Ascending aorta (tissue), 2 donors: ENCODE measurements around the gene JAG2. TPM values are rescaled to one million over a fixed set of nuclear protein-coding genes. Genes with fewer than 3 reads are reported as not detected.

Experiments
- DNase-seq, 2 donors: peaks; one replicate each; pipeline ENCODE4 v3.0.0-alpha.2; 2019; ENCODE audit warnings: low spot score in 2 of 2
- H3K27ac ChIP-seq, 2 donors: fragments of 200-600 bp; sonication (generic); one replicate each; pipeline ENCODE4 v1.5.1; 2016 to 2017; ENCODE audit warnings: mild to moderate bottlenecking in 1 of 2
- H3K27me3 ChIP-seq: fragments of 200-600 bp; sonication (generic); one replicate; pipeline ENCODE4 v1.5.1; 2017
- H3K36me3 ChIP-seq, 2 donors: fragments of 200-600 bp; sonication (generic); one replicate each; pipeline ENCODE4 v1.5.1; 2016
- H3K4me1 ChIP-seq, 2 donors: fragments of 200-600 bp; sonication (generic); one replicate each; pipeline ENCODE4 v1.5.1; 2016 to 2017; ENCODE audit warnings: mild to moderate bottlenecking in 1 of 2
- H3K4me3 ChIP-seq, 2 donors: fragments of 200-600 bp; sonication (generic); one replicate each; pipeline ENCODE4 v1.5.1; 2016 to 2017; ENCODE audit warnings: mild to moderate bottlenecking in 1 of 2
- H3K9me3 ChIP-seq, 2 donors: fragments of 200-600 bp; sonication (generic); one replicate each; pipeline ENCODE4 v1.5.1; 2016
- CTCF ChIP-seq, 3 experiments: fragments of 200-600 bp in 2 of 3; fragments of 450-650 bp in 1 of 3; sonication (generic) in 2 of 3; IDR thresholded peaks; one replicate each; pipeline ENCODE4 v1.5.1; 2016 to 2019; ENCODE audit warnings: antibody characterized with exemption in 3 of 3, mild to moderate bottlenecking in 1 of 3, moderate library complexity in 1 of 3
- intact Hi-C: fragments of 100-400 bp; cut with DNase I; formaldehyde crosslinking; loops from one replicate; pipeline ENCODE4 v1.15.1; 2023
- total RNA-seq: library from RNA; depleted of rRNA; stranded (reverse); fragments of >200 nt; gene quantifications from one replicate; pipeline ENCODE4 v1.1.0, GENCODE V29; 2016

Gene JAG2
- total RNA-seq, 1 donor from 2014 or later = 35.5 TPM

GRCh38 chr14:105153331-105153731 is 15.2 kb downstream of the JAG2 start:
- no peaks in the 10 kb centered on the region for H3K4me1 ChIP-seq
- TF ChIP-seq CTCF (IDR thresholded peaks at IDR 0.05) = no peak
- H3K9me3 ChIP-seq = no peaks in the 10 kb centered on the region
- H3K36me3 ChIP-seq = peaks cover 0 to 3% of the 10 kb centered on the region in 2 donors
- H3K27ac ChIP-seq = no peak overlapping the region
- H3K4me3 ChIP-seq = no peak overlapping the region
- no peak for DNase-seq
- H3K27me3 ChIP-seq = no peaks in the 10 kb centered on the region
- intact Hi-C loops = no loop called here

- peaks cover 0 to 7% of the 10 kb centered on the region in 2 donors for H3K36me3 ChIP-seq
- TF ChIP-seq CTCF (IDR thresholded peaks at IDR 0.05) = no peak
- H3K9me3 ChIP-seq = no peaks in the 10 kb centered on the region
- no peak overlapping the region for H3K4me3 ChIP-seq
- H3K27ac ChIP-seq = no peak overlapping the region
- no peaks in the 10 kb centered on the region for H3K4me1 ChIP-seq
- intact Hi-C loops = no loop called here
- no peak for DNase-seq
- H3K27me3 ChIP-seq = no peaks in the 10 kb centered on the region
Measured at GRCh38 chr14:105152794-105153241, 15.8 kb downstream of the JAG2 start.

DNA sequence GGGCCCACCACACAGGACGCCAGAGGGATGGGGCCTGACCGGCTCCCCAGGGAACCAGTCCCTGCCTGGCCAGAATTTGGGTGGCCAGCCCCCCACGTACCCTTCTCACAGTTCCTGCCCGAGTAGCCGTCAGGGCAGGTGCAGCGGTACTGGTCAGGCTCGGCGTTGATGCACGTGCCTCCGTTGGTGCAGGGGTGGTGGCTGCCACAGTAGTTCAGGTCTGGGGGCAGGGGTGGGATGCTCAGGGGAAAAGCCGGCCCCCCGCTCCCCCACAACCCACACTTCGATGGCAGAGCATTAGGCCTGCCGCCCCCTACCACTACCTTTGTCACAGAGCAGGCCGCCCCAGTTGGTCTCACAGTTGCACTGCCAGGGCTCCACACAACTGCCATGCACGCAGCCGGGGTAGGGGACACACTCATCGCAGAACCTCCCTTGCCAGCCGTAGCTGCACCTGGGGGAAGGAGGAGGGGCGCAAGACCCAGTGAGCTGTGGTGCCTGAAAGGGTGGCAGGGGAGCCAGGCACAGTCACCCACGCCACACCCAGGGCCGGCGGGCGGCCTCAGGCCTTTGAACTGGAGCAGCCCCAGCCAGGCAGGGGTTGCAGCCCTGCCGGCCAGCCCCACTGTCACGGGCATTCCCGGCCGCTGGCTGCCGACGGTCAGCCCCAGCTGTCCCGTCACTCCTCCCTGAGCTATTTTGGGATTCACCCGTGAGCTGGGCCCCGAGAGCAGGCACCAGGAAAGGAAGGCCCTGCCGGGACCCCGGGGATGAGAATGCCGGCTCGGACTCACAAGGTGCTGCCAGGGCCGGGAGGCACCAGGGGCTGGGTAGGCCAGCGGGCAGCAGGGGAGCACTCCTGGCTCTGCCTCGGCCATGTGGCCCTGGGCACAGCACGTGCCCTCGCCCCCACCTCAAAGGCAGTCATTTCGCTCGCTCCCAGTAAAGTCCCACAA is 16.5 kb downstream of the JAG2 start:
- no peak overlapping the region for H3K4me3 ChIP-seq
- DNase-seq = no peak

DNA sequence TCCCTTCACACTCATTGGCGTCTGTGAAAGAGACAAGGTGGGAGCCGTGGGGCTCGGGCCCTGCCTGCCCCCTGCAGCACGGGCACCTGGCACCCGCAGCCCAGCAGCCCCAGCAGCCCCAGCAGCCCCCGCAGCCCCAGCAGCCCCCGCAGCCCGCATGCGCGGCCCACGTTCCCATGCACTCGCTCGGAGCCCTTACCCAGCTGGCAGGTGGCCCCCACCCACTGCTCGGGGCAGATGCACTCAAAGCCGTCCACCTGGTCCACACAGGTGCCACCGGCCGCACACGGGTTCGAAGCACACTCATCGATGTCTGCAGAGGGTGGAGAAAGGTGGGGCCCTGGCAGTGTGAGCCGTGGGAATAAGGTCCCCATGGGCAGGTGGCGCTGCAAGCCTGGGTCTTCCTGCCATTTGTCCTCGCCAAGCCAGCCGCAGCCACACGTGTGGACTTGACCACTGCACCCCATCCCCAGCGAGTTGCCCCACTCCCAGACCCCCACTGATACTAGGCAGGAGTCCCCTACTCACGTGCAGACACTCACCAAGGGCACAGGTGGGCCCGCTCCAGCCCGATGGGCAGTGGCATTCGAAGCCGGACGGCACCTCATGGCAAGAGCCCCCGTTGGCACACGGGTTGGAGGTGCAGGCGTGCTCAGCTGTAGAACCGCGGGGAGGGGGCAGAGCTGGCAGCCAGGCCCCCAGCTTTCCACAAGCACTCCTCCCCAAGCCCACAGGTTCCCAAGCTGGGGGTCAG is 17.3 kb downstream of the JAG2 start:
- Histone ChIP-seq H3K36me3 (peaks cover 0 to 9% of the 10 kb centered on the region in 2 donors), H3K4me3 (no peak overlapping the region), H3K27me3 (no peaks in the 10 kb centered on the region), H3K27ac (no peak overlapping the region), H3K9me3 (no peaks in the 10 kb centered on the region), H3K4me1 (no peaks in the 10 kb centered on the region)
- no peak for DNase-seq
- TF ChIP-seq CTCF (IDR thresholded peaks at IDR 0.05) = no peak
- intact Hi-C loops = no loop called here

More for the DNA sequence above, 16.5 kb downstream of the JAG2 start:
- intact Hi-C loops = no loop called here
- TF ChIP-seq CTCF (IDR thresholded peaks at IDR 0.05) = no peak
- H3K27ac ChIP-seq = no peak overlapping the region
- H3K27me3 ChIP-seq = no peaks in the 10 kb centered on the region
- no peaks in the 10 kb centered on the region for H3K9me3 ChIP-seq
- no peaks in the 10 kb centered on the region for H3K4me1 ChIP-seq
- H3K36me3 ChIP-seq = peaks cover 0 to 9% of the 10 kb centered on the region in 2 donors

GRCh38 chr14:105150368-105151083 is 18.1 kb downstream of the JAG2 start:
- no peaks in the 10 kb centered on the region for H3K27me3 ChIP-seq
- TF ChIP-seq CTCF (IDR thresholded peaks at IDR 0.05) = no peak
- H3K27ac ChIP-seq = no peak overlapping the region
- no peaks in the 10 kb centered on the region for H3K4me1 ChIP-seq
- peaks cover 0 to 9% of the 10 kb centered on the region in 2 donors for H3K36me3 ChIP-seq
- intact Hi-C loops = no loop called here
- no peak overlapping the region for H3K4me3 ChIP-seq
- no peaks in the 10 kb centered on the region for H3K9me3 ChIP-seq
- DNase-seq = no peak
